ENCODE results near the gene ZNF717.
"Not testable (repeated sequence)": the region's sequence is repeated elsewhere in the genome, so short reads cannot be mapped to it uniquely, and the experiment has no call there.

ZNF717 gene

GRCh38 chr3:75785081-75785755 is at the start of gene ZNF717:
Gene ZNF717 (minus strand): TSS chr3:75785549. CDS start chr3:75783362, 2,187 bp downstream.
- DNase-seq: peak; percentile 66 to 79

GRCh38 chr3:75831076-75831475 is 45.7 kb upstream of the ZNF717 start:
- not testable (repeated sequence) for DNase-seq

DNA sequence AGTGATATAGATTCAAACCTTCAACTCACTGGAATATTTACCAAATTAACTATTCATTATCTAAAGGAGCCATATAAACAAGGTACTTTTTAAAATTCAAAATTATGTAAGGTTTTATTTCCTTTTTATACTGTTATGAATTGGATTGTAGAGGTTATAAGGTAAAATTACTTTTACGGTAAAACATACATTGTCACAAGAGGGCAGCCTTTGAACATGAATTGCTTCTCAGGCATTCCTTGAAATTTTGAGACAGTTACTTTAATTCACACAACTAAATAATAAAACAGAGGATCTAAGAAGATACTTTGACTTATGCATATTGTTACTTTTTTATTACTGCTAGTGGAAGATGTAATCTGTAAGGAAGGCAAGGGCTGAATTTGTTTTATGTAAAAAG is 32.7 kb upstream of the ZNF717 start:
- DNase-seq: not testable (repeated sequence)

DNA sequence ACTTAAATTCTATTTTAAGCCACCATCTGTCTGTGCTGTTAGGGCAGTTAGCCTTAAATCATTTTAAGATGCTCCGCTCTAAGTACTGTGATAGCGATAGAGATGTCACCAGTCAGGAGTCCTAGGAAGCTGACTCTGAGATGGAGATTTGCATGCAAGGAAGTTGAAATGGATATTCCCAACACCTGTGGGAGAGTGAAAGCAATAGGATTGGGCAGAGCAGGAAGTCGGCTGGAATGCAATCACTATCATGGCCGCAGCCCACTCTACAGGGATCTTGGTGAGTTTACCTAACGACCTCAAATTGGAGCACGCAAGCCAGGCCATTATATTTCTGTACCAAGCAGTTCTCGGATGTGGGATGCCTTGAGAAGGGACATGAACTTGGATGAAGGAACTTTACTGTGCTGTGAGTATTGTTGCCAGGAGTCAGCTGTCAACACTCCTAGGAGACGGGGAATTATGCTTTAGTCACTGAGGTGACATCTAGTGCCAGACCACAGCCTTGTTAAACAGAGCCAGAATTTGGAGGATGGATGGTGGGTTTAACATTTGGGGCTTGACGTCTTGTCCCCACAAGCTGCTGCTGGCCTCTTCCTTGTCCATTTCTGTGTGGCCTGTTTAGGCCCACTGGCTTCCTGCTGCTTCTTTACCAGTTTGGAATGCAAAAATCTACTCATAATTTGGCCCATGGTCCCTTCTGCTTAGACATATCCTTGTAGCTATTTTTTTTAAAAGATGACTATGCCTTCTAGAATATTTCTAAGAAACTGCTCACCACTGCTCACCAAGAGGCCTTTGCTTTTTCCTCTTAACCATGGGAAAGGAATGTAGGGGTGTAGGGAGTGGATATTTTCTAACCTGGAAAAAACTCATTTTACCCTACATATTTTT is 31.2 kb upstream of the ZNF717 start:
- DNase-seq: not testable (repeated sequence)

- DNase-seq: no peak
These were observed 29.4 kb upstream of the ZNF717 start for GRCh38 chr3:75814797-75815196.

GRCh38 chr3:75782506-75782905 is 2.8 kb downstream of the ZNF717 start:
- no peak for DNase-seq

DNA sequence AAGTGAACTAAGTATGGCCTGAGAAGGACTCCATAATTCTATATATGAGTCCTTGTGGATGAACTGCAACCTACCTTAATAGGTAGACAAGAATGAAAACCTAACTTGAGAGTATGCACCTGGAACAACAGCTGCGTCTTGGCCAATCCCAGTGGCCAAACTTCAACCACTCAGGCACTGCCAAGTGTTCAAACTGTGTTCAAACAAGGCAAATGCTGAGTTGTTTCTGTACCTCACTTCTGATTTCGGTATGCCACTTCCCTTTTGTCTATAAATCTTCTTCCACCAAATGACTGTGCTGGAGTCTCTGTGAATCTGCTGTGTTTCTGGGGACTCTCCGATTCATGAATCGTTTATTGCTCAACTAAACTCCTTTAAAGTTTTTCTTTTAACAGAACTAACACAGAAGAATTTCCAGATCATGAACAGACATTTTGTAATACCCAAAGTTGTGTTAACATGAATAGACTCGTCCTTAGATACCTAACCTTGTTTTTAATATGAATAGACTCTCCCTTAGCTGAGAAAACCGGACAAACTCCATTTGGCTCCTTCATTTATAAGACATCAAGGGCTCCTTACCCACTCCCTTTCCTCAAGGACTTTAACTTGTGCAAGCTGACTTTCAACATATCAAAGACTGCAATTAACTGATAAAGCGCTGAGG is 4.1 kb downstream of the ZNF717 start:
- no peak for DNase-seq

DNA sequence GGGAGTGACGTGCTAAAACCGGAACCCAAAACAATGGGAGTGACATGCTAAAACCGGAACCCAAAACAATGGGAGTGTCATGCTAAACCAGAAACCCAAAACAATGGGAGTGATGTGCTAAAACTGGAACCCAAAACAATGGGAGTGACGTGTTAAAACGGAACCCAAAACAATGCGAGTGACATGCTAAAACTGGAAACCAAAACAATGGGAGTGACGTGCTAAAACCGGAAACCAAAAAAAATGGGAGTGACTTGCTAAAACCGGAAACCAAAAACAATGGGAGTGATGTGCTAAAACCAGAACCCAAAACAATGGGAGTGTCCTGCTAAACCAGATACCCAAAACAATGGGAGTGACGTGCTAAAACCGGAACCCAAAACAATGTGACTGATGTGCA is 7.6 kb downstream of the ZNF717 start:
- DNase-seq: not testable (repeated sequence)

- DNase-seq: not testable (repeated sequence)
These were observed 13.7 kb downstream of the ZNF717 start for GRCh38 chr3:75771631-75772030.

- DNase-seq: no peak
These were observed 16.9 kb downstream of the ZNF717 start for GRCh38 chr3:75768303-75769017.

DNA sequence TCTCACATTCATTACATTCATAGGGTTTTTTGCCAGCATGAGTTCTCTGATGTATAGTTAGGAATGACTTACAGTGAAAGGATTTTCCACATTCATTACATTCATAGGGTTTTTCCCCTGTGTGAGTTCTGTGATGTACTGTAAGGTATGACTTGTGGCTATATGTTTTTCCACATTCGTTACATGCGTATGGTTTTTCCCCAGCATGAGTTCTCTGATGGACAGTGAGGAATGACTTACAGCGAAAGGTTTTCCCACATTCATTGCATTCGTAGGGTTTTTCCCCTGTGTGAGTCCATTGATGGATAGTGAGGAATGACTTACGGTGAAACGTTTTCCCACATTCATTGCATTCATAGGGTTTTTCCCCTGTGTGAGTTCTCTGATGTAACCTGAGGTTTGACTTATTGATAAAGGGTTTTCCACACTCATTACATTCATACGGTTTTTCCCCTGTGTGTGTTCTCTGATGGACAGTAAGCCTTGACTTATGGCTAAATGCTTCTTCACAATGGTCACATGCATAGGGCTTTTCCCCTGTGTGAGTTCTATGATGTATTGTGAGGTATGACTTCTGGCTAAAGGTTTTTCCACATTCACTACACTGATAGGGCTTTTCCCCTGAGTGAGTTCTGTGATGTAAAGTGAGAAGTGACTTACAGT is 47.4 kb downstream of the ZNF717 start:
- no peak for DNase-seq

DNA sequence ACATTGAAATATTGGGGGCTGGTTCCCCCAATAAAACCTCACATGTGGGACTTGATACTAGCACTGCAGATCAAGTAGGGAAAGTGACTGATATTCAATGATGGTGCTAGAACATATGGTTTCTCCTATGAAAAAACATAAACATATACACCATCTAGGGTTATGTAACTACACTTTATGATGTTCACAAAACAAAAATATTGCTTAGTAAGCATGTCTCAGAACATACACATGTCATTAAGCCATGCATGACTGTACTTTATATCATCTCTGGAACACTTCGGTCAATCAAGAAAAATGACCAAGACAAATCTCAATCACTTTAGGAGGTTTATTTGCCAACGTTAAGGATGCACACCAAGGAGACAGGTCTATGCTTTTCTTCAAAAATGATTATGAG is 57.4 kb downstream of the ZNF717 start:
- no peak for DNase-seq

DNA sequence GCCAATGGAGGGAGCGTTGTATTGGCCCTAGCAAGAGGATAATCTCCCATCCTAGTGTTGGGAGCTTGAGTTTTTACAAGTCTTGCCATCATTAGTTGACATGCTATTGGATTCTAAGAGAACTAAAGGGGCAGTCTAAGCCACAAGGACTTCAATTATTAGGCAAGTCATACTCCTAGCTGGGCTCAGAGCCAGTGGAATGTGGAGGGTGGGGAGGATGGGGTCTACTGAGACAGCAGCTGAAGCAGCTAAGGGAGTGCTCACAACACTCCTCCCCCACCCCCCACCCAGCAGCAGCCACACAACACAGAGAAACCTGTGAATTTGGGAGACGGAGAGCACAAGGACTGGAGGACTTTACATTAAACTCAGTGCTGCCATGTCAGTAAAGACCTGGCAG is 93.3 kb downstream of the ZNF717 start:
- no peak for DNase-seq

- DNase-seq: no peak
These were observed 98.0 kb downstream of the ZNF717 start for GRCh38 chr3:75687323-75687722.
